NK-92 (cell line): ENCODE data around the gene RNF43.
"Not testable (repeated sequence)": the region's sequence is repeated elsewhere in the genome, so short reads cannot be mapped to it uniquely, and the experiment has no call there.

Experiments used
- DNase-seq: peaks from one replicate; lab custom pipeline; 2025; ENCODE audit not compliant: unreplicated experiment; lab: John Stamatoyannopoulos, UW

RNF43 gene

DNA sequence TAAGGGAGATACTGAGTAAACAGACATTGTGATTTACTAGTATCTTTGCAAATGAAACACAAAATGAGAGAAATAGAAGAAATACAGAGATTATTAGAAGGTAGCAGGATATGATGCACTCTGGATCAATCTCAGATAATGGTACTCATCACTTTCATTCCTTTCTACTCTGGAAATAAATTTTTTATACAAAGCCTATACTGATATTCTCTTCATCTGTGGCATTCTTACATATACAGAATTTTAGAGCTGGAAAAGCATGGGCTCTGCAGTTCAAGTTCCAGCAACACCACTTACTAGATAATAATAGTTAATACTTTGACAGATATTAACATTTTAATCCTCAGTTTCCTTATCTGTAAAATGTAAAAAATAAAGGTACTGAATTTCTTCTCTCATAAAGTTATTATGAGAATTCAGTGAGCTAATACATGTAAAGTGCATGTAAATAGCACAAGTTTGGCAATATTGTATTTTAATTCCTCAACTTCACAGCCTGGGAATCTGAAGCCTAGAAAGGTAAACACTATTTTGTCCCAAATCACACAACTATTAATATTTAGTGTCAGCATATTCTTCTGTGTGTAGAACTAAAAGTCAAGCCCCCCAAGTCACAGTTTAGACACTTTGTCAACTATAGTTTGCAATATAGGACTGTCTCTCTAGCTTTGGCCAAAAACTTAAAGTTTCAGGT, 6.5 kb downstream of the RNF43 start:
- no peak for DNase-seq

DNA sequence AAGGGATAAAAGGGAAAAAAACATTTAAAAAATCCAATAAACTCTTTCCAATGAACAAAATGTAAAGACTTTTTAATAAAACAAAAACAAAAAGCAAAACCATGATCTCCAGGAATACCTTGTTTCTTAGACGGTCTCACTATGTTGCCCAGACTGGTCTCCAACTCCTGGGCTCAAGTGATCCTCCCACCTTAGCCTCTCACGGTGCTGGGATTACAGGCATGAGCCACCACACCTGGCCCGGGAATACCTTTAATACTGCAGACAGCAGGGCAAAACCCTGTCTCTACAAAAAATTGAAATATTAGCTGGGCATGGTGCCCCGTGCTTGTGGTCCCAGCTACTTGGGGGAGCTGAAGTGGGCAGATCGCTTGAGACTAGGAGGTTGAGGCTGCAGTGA, 7.9 kb downstream of the RNF43 start:
- no peak for DNase-seq

DNA sequence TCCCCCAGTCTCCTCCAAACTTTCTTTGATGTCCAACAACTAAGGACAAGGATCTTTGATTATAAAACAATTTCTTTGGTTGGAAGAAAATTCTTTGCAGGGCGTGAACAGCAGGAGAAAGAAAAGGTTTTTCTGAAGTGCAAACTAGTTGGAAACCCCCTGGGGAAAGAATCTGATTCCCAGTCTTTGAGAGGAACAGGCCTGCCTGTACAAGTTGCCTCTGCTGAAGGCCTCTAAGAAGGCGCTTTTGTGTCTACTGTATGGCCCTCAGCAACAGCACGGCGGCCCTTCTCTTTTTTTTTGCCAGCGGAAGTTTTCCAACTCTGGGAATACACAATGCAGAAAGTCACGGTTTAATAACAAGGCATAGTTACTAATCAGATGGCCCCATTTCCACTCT, 14.0 kb downstream of the RNF43 start:
- DNase-seq, result no peak

DNA sequence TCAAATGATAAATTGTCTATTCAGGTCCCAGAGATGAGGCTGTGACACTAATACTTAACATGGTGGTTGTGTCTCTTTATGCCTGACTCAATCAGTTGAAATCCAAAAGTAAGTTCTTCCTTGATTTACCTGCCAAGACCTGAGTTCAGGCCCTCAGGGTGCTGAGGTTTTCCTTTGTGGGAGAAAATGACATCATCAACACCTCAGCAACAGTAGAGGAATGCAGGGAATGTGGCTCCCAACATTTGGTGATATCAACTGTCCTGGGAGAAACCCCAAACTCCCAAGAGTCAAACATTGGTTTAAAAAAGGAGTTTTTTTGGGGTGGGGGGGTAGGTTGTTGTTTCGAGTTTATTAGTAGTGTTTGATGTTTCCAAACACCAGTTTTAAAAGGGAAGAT, 14.7 kb downstream of the RNF43 start:
- DNase-seq, result no peak

DNA sequence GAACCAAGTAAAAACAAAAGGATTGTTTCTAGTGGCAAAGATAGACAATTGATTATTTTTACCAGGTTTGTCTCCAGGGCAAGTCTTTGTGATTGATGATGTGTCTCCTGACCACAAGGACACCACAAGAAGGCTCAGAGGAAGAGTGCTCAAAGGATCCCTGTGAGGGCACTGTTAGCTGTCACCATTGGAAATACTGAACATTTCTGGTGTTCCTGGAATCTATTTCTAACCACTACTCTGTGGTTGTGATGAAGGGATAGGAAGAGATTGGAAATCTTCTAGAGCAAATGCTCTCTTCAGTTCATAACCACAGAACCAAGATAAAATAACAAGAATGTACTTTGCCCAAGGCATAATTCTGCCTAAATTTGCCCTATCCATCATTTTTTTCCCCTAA, 15.3 kb downstream of the RNF43 start:
- no peak for DNase-seq

DNA sequence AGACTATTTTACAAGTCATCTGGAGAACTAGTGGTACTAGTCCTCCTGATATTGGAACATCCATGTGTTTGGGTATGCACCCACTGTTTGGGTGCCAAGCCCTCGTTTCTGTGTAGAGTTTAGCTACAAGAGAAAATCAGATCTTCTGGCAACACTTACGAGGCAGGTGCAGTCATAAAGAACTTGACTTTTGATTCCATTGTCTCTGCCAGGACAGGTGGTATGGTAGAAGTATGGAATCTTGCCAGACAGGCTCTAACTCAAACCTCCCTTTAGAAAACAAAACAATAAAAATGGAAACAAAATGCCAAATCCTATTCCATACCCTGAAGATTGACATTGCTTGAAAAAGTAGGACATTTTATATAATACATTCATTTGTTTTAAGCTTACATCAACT, 16.0 kb downstream of the RNF43 start:
- no peak for DNase-seq

DNA sequence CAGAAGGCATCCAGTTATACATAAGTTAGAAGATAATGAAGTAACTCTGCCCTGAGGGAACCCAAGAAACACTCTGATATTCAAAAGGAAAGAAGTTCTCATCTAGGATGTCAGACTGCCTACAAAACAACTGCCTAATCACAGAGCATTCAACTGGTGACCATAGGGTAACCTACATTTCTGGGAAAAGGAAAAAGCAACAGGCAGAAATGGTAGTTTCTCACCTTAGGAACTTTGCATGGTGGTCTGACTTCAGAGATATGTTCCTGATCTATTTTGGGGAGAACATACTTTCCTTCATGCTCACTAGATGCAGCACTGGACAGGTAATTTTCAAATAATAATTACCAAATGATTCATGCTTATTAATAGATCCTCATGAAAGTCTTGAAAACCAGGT, 16.5 kb downstream of the RNF43 start:
- no peak for DNase-seq

DNA sequence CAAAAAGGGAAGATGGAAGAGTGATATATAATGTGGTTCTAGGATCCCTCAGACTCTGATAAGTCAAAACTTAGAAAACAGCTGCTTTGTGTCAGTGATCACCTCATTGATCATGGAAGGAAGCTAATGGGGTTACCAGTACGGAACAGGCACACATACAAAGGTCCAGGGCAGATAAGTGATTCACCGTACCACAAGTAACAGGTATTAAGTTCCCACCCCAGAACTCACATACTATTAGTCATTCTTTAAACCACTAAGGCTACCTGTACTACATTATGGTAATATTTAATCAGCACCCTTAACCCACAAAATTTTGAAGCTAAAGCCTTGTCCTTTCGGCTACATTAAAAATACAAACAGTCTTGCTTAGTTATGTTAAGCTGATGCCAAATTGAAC, 17.4 kb downstream of the RNF43 start:
- DNase-seq, result no peak

DNA sequence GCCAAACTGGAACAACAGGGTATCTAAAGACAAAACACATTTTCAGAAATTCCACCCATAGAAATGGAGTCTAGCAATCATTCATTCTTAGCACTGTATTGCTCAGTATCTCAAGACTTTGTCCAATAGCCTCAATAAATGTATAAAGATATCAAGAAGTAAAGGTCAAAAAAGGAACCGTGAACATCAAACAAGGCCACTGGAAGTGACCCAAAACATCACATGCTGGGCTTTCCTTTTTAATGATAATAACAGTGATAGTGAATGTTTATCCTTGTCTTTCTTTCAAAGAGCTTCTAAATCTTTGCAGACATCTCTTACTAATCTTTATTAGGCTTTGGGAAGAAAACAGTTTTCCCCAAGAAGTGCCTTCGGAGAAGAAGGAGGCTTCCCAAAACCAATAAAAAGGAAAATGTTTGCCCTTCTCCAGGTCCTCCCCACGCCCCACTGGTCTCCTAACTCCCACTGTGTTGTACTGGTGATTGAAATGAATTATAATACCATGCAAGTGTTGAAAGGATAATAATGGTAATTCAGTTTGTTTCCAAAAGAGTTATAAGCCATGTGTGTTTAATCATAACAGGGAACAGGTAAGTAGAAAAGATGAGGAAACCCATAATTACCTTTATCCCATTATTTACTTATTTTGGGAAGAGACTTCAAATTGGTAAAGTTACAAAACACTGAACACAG, 18.6 kb downstream of the RNF43 start:
- DNase-seq, result no peak

DNA sequence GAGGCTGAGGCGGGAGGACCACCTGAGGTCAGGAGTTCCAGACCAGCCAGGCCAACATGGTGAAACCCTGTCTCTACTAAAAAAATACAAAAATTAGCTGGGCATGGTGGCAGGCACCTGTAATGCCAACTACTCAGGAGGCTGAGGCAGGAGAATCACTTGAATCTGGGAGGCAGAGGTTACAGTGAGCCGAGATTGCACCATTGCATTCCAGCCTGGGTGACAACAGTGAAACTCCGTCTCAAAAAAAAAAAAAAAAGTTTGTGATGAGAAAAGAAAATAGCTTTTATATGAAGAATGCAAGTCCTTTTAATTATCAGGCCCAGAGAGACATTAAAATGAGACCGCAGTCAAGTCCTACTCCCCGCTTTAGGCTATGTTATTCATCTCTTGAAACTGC, 19.9 kb downstream of the RNF43 start:
- not testable (repeated sequence) for DNase-seq

DNA sequence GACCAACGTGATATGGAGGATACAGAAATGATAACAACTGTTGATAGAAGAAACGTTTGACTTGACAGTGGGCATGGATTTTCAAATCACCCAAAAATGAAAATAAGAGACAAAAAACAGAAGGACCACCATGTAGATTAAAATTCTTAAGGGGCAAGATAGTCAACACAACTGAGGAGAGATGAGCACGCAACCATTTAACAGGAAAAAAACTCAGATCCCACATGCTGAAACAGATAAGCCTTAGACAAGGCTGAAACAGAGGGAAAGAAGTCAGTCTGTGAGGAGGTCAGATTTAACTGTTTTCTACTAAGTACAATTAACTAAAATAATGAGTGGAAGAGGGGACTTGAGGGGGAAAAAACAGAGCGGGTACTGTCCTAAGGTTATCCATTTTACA, 21.2 kb downstream of the RNF43 start:
- DNase-seq, result no peak

DNA sequence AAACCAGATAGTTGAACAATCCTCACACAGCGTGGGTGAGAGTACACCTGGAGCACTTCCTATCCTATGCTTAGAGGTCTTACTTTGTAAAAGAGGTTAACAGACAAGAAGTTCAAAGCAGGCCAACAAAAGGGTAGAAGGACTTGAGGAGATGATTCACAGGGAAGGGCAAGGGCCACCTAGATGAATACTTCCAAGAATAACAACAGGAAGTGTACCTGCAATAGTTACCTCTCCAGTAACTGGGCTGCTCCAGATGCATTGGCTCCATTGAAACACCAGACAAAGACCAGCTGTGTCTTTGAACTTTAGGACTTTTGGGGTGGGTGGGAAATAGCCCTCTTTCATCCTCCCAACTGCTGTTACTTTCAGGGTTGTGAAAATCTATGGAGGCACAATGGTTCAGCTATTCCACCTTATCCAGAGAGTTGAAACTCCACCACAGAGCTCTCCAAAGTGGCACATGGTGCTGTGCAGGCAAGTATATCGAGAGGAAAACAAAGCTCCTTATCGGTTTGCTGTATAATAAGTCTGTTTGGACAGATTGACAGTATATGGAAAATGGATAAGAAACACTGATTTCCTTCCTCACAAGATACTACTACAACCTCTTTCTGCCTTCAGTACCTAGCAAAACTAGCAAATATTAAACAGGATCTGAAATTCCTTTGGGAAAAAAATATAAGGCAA, 22.7 kb downstream of the RNF43 start:
- DNase-seq, result no peak

DNA sequence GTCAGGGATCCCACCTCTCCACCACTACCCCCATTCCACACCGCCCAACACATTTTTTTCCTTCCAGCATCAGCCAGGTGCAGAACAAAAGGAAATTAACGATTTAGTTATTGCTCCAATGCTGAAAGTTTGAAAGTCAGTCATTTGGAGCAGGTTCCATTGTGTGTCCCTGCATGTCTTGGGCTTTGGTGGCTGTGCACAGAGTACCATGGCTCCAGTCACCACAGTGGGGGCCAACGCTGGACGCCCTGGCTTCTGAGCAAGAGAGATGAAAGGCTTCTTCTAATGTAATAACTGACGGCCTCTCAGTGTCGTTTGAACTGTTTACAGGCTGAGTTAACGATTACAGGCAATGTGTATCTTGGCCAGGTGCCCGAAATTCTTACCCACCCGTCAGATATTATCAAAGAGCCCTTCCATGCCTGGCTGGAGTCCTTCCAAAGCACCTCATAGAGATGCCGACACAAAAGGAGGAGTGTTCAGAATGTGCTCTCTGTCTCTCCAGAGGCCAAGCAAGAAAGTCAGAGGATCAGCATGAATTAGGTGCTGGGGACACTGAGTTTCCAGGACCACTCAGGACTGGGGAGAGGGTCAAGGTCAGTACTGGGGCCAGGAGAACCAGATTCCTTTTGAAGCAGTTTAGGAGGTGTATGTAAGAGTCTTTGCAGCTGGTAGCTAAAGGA, 25.9 kb downstream of the RNF43 start:
- DNase-seq, result no peak

DNA sequence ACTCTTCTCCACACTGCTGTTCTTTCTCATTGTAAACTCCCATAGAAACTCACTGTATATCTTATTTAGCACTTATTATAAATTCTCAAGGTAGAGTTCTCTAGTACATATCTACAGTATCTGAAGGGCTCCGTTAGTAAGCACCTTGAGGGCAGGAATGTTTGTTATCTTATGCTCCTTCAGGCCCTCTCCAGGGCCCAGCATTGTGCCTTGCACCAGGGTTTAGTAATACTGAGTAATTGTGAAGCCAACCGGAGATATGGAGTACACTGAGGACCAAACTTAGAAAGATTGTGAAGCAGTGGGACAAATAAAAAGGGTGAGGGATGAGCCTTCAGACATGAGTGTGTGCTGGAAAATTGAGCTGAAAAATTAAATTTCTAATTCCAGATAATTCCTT, 26.4 kb downstream of the RNF43 start:
- no peak for DNase-seq

DNA sequence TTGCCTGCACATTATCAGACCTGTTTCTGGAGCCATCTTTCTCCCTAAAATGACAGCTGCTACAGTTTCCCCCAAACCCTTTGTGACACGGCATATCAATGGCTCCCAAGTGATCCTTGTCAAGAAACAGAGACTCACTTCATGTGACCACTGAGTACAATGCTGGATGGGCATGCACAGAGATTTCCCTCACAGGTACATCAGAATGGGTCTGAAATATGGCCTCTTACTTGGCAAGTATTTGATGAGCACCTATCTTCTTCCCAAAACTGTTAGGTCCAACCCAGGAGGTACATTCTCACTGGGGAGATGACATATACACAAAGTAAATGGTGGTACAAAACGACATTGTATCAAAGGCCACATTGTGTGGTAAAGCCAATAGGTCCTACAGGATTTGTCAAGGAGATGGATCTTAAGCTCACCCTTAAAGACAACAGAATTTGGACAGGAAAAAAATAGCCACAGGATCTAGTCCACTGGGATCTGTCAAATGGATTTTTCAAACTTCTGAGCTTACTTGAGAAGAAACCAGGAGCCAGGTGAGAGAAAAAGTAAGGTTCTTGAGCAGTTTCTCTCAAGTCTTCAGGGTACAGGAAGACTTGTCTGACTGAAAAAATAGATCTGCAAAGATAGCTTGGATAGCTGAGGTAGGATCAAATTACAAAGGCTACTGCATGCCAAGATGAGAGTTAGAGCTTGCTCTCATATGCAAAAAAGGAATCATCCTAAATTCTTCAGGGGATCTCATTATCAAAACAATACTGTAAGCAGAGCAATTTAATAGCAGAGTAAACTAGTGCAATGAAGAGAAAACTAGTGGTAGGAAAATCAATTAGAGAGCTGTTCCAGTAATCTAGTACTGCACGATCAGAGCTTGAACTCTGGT, 28.8 kb downstream of the RNF43 start:
- no peak for DNase-seq

DNA sequence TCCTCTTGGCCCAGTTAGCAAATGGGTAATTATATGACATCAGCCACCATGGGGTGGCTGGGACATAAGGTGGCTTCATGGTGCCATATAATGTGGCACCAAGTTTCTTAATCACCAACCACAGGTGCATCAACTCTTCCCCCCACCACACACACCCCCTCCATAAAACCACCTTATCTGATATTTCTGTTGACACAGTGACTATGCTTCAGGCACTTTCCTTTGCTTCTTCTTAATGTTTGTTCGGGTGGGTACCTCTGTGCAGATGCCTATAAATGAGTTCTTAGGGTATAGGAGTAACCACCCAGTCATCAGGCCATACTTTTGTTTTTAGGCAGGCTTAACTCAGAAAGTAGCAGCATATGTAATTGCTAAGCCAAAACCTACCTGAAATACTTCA, 29.5 kb downstream of the RNF43 start:
- no peak for DNase-seq

DNA sequence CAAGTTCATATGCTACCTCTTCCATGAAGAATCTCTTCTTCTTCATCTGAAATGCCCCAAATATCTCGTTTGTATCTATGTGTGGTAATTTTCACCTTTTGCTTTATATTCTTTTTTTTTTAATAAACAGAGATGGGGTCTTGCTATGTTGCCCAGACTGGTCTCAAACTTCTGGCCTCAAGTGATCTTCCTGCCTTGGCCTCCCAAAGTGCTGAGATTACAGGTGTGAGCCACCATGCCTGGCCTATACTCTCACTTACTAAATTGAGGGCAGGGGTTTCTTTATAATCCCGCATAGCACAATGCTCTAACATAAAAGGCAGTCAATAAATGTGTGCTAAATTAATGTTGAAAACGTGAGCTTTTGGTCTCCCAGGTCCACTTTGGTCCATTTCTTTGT, 30.6 kb downstream of the RNF43 start:
- no peak for DNase-seq

DNA sequence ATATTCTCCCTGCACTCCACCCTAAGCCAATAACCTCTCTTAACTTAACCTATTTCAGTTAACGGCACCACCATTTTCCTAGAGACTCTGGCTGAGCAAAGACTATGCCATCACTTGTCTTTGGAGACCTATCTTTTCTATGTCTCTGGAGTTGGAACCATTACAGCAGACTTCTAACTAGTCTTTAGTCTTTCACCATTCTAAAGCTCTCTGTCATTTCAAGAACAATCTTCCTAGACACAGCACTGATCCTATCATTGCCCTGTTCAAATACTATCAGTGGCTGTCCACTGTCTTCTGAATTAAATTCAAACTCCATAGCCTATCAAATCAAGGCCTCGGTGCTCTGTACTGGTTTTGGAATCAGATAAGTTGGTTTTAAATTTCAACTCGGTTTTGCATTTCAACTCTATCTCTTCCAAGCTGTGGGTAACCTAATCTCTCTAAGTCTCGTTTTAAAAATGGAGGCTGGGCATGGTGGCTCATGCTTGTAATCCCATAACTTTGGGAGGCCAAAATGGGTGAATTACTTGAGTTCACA, 31.9 kb downstream of the RNF43 start:
- DNase-seq, result no peak

DNA sequence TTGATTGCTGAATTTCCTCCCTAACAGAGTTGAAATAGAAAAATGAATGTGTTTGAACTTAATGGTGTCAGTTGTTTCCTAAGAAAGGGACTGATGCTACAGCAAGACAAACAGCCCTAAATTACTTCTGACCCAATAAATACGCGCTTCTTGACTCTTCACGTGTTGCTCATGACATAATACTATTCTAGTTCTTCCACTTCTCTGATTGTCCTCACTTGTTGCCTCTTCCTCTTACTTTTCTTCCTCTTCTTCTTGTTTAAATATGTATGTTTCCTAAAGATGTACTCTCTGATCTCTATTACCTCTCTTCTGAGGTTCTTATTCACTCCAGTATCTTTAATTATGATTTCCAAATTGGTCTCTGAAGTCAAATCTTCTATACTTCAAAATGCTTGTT, 32.4 kb downstream of the RNF43 start:
- DNase-seq, result no peak

DNA sequence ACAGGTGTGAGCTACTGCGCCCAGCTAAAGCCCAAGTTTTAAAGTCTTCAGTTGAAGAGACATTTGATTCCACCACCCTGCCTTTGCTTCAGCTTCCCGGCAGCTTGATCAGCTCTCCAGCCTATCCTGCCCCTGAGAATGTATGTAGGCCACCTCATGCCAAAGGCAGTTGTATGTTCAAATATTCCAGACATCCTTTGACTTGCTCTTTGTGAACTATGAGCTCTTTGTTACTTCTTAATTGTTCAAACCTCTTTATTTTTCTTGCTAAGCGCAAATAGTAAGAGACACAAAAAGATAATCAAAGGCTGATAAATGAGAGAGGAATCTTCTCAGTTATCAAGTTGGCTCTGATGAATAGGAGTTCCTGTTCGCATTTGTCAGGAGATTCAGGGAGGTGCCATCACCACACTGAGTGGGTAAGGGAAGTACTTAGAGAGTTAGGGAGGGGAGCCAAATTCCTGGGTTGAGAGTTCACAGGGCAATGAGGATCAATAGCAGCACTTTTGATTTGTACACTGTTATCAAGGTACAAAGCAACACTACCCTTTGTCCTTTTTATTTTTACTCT, 33.4 kb downstream of the RNF43 start:
- DNase-seq, result no peak
